Dermis blood vessel endothelial cell (primary cell): ENCODE data around the gene EPM2AIP1. TPM values are rescaled to one million over a fixed set of nuclear protein-coding genes. Genes with fewer than 3 reads are reported as not detected.

Experiments used
- DNase-seq: peaks from one replicate; pipeline ENCODE4 v3.0.0; 2010
- total RNA-seq: library from RNA; depleted of rRNA; stranded (reverse); fragments of >200 nt; gene quantifications from 2 replicates; pipeline ENCODE4 v1.2.3, GENCODE V29; 2014

EPM2AIP1 gene
- total RNA-seq, 1 donor from 2014 or later = 15.7 TPM

DNA sequence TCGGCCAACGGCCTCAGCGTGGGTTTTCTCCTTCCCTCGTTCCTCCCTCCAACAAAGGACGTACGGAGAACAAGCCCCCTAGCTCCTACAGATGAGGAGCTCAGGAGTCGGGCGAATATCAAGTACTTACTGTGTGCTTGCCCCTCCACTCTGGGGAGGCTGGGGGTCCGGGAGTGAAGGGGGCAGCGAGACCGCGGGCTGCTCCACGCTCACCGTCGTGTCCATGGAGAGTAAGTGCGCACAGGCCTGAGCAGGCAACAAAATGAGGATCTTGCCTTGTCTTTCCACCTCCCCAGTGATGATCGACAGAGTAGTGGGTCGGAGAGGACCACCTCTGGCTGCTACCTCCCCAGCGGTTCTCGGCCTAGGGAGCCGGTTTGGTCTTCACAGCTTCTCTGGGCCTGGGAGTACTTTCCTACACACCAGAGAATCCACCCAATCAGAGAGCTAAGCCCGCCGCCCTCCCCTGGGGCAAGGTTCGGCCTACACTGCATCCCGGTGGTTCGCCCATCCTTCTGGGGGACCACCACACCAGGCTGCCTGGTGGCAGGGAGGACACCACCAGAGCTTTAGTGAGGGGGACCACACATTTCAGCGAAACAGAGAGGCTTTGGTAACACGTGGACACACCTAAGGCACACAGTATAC is 47.5 kb downstream of the EPM2AIP1 start:
- DNase-seq = no peak

DNA sequence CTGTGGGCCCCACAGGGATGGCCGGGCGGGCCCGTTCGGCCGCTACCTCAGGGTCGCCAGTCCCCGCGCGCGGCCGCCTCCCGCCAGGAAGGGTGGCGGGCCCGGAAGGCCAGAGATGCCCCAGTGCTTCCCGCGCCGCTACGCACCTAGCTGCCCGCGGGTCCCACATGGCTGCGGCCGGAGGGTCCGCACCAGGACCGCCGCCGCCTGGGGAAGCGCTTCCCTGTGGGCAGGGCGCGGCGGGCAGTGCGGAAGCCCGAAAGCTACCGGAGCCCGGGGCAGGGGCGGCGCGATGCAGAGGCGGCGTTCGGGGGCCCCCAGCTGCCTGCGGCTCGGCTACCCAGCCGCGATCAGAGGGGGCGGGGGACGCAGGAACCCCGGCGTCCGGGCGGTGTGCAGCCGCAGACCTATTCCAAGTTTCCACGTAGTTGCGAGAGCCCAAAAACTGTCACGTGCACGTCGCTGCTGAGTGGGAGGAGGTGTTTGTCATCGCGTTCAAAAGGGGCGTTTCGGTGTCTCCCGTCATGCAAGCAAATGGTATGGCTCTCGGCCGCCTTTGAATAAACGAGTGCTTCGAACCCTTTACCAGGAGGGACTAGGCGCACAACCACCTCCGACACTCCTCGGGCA is 48.2 kb downstream of the EPM2AIP1 start, which contains the start of gene TRANK1:
TRANK1 (minus strand) TSS at position 414 of the 630 bp plus-strand sequence; CDS start at position 169, 245 bp downstream.
- peak; percentile 51 for DNase-seq

DNA sequence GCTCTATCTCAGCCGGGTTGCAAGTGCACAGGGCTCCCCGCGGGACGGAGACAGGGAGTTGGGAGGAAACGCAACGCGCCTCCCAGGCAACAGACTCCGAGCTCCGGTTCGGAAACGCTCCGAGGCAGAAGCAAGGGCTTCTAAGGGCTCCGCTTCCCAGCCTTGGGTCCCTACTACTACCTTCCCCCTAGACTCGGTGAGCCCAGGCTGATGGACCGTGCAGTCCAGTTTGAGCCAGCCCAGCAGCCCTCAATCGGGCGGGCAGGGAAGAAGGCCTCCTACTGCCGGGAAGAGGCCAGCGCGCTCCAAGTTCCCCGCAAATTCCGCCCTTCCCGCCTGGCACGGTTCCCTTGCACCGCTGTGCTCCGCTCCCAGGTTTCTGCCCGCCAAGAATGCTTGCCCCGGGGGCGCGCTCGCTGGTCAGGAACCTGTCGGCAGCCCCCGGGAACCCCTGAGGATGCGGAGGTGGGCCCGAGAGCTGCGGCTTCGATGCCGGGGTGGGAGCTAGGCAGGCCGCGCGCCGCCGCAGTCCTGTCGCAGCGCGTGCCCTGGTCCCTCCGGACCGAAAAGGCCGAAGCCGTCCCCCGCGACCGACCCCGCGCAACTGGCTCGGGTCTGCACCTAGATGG is 48.8 kb downstream of the EPM2AIP1 start:
- DNase-seq = peak; percentile 63

- no peak for DNase-seq
These were observed 49.3 kb downstream of the EPM2AIP1 start for GRCh38 chr3:36943601-36944000.

DNA sequence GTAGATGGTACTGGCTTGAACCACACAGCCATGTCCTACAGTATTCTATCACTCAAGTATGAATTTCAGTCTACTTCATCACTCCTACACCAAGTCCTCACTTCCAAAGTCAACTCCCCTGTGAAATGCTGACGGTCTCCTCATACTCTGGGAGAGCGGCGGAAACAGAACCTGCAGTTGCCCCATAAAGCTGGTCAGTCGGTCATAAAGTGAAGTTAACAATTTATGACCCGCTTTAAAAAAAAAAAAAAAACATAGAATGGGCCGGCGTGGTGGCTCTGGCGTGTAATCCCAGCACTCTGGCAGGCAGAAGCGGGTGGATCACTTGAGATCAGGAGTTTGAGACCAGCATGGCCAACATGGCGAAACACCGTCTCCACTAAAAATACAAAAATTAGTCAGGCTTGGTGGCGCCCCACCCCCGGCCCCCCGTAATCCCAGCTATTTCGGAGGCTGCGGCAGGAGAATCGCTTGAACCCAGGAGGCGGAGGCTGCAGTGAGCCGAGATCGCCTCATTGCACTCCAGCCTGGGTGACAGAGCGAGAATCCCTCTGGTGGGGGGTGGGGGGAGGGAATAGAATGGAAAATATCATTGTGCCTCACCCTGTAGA is 50.2 kb downstream of the EPM2AIP1 start:
- DNase-seq = no peak

DNA sequence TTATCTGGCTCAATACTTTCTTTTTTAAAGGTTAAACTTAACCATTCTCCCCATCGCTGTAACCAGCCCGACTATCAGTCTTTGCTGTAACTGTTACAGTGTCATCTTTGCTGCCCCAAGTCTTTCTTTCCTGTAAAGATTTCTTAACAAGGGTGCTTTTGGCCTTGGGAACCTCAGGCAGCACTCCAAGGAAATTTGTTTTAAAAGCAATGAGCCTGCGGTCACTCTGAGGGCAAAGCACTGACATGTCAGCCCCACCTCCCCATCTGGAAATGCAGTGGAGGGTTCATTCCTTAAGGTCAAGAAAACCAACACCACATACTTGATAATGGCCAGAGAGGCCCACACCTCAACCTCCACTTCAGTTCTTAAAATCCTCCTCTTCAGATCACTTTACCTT is 51.3 kb downstream of the EPM2AIP1 start:
- DNase-seq = no peak

GRCh38 chr3:36941162-36941561 is 51.8 kb downstream of the EPM2AIP1 start:
- no peak for DNase-seq

- DNase-seq = no peak
These were observed 55.4 kb downstream of the EPM2AIP1 start for GRCh38 chr3:36937492-36937891.

Other genes starting within 250 kb of the EPM2AIP1 start
- under 0.01 TPM in 1 of 2 replicates, not detected in the other for gene DCLK3, start 228.6 kb downstream of the EPM2AIP1 start, total RNA-seq
- gene TRANK1, start 48.1 kb downstream of the EPM2AIP1 start, total RNA-seq = 13.6 and 13.9 TPM in 2 replicates
- 33.2 and 41.4 TPM in 2 replicates for gene MLH1, start 387 bp upstream of the EPM2AIP1 start, total RNA-seq
- gene LRRFIP2, start 181.5 kb upstream of the EPM2AIP1 start, total RNA-seq = 40.2 and 54.5 TPM in 2 replicates